Natural killer cell treated with Interleukin-12 subunit alpha and Interleukin-12 subunit beta and Interleukin-15 and Interleukin-18, amount 100 ng/mL, for 72 hours (primary cell): ENCODE results near the gene UNC45A. TPM values are rescaled to one million over a fixed set of nuclear protein-coding genes. Genes with fewer than 3 reads are reported as not detected.

Experiments used
- ATAC-seq, 2 donors: fragments of 150-1000 bp; cut with Tn5 transposase in 1 of 2; sonication (Bioruptor Pico), chemical (Tn5 transposase) in 1 of 2; 2 replicates each; pipeline ENCODE4 v1.10.0; 2021
- DNase-seq: peaks from one replicate; pipeline ENCODE4 v3.0.0; 2022; ENCODE audit warnings: low spot score
- H3K27ac Mint-ChIP-seq, 2 donors: 1 replicate in 1 of 2; 2 replicates in 1 of 2; pipeline ENCODE4 v1.8.0; 2022; ENCODE audit warnings: mixed read lengths in 2 of 2, mild to moderate bottlenecking in 1 of 2, moderate library complexity in 1 of 2
- H3K27me3 Mint-ChIP-seq, 2 donors: 1 replicate in 1 of 2; 2 replicates in 1 of 2; pipeline ENCODE4 v1.8.0; 2022; ENCODE audit warnings: mixed read lengths in 2 of 2
- H3K36me3 Mint-ChIP-seq: one replicate; pipeline ENCODE4 v1.8.0; 2022; ENCODE audit warnings: mixed read lengths
- H3K4me1 Mint-ChIP-seq, 2 donors: 1 replicate in 1 of 2; 2 replicates in 1 of 2; pipeline ENCODE4 v1.8.0; 2022; ENCODE audit warnings: low read depth in 2 of 2, mixed read lengths in 2 of 2, mild to moderate bottlenecking in 1 of 2
- H3K4me3 Mint-ChIP-seq: one replicate; pipeline ENCODE4 v1.8.0; 2022; ENCODE audit warnings: mixed read lengths
- H3K9me3 Mint-ChIP-seq: 2 replicates; pipeline ENCODE4 v1.8.0; 2022; ENCODE audit warnings: mixed read lengths
- total RNA-seq, 2 donors: library from RNA; stranded (reverse); gene quantifications; one replicate each; pipeline ENCODE4 v1.2.3, GENCODE V29; 2022

Gene UNC45A
- total RNA-seq = 10 to 100 TPM; 81.9 to 95.3 TPM

- Mint-ChIP-seq H3K27me3 (no peaks in the 10 kb centered on the region), H3K4me1 (peaks cover 43 to 55% of the 10 kb centered on the region in 2 donors), H3K4me3 (peak within 1 kb of the TSS; percentile 84), H3K36me3 (no peaks in the 10 kb centered on the region), H3K27ac (peak within 1 kb of the TSS; percentile 90 to 99), H3K9me3 (no peaks in the 10 kb centered on the region)
- DNase-seq (peak; percentile 95), ATAC-seq (peak; percentile 87 to 92)
Measured at GRCh38 chr15:90934949-90935751, at the start of gene UNC45A. UNC45A (plus strand) TSS chr15:90935285; CDS start chr15:90935325, 40 bp downstream.

- peak overlapping the region; percentile 83 to 90 for H3K27ac Mint-ChIP-seq
- DNase-seq (peak; percentile 84), ATAC-seq (peak; percentile 63 to 73)
- peak overlapping the region; percentile 83 for H3K4me3 Mint-ChIP-seq
- no peaks in the 10 kb centered on the region for H3K9me3 Mint-ChIP-seq
- peaks cover 7% of the 10 kb centered on the region for H3K36me3 Mint-ChIP-seq
- H3K27me3 Mint-ChIP-seq = no peaks in the 10 kb centered on the region
- H3K4me1 Mint-ChIP-seq = peaks cover 34 to 52% of the 10 kb centered on the region in 2 donors
Measured at GRCh38 chr15:90885432-90886290, 49.4 kb upstream of the UNC45A start.

GRCh38 chr15:90886291-90886614, 48.8 kb upstream of the UNC45A start:
- no peak for DNase-seq
- Mint-ChIP-seq H3K36me3 (peaks cover 7% of the 10 kb centered on the region), H3K4me3 (peak overlapping the region; percentile 83), H3K27ac (peak overlapping the region; percentile 83 to 90), H3K9me3 (no peaks in the 10 kb centered on the region), H3K27me3 (no peaks in the 10 kb centered on the region), H3K4me1 (peaks cover 34 to 52% of the 10 kb centered on the region in 2 donors)
- no peak for ATAC-seq

- peaks cover 34 to 50% of the 10 kb centered on the region in 2 donors for H3K4me1 Mint-ChIP-seq
- no peaks in the 10 kb centered on the region for H3K9me3 Mint-ChIP-seq
Measured at GRCh38 chr15:90887037-90887481, 48.0 kb upstream of the UNC45A start.

GRCh38 chr15:90889313-90889730, 45.8 kb upstream of the UNC45A start:
- Mint-ChIP-seq H3K4me3 (no peak overlapping the region), H3K36me3 (peaks cover 7% of the 10 kb centered on the region), H3K27me3 (no peaks in the 10 kb centered on the region), H3K27ac (peak overlapping the region in 1 of 2 donors; percentile 14), H3K4me1 (peaks cover 34 to 45% of the 10 kb centered on the region in 2 donors), H3K9me3 (no peaks in the 10 kb centered on the region)
- ATAC-seq (peak in 1 of 2 donors; percentile 47), DNase-seq (no peak)

More at GRCh38 chr15:90887037-90887481, 48.0 kb upstream of the UNC45A start:
- DNase-seq (no peak), ATAC-seq (no peak)
- Mint-ChIP-seq H3K27me3 (no peaks in the 10 kb centered on the region), H3K27ac (peak overlapping the region; percentile 2 to 90), H3K36me3 (peaks cover 7% of the 10 kb centered on the region), H3K4me3 (no peak overlapping the region)

- no peak for DNase-seq
- no peak overlapping the region for H3K27ac Mint-ChIP-seq
- H3K27me3 Mint-ChIP-seq = no peaks in the 10 kb centered on the region
- H3K9me3 Mint-ChIP-seq = no peaks in the 10 kb centered on the region
- no peak for ATAC-seq
- peaks cover 32 to 43% of the 10 kb centered on the region in 2 donors for H3K4me1 Mint-ChIP-seq
- H3K4me3 Mint-ChIP-seq = no peak overlapping the region
- H3K36me3 Mint-ChIP-seq = peaks cover 7% of the 10 kb centered on the region
Measured at GRCh38 chr15:90889736-90890456, 45.2 kb upstream of the UNC45A start.

GRCh38 chr15:90890839-90891238, 44.2 kb upstream of the UNC45A start:
- no peak overlapping the region for H3K27ac Mint-ChIP-seq
- peaks cover 26 to 37% of the 10 kb centered on the region in 2 donors for H3K4me1 Mint-ChIP-seq
- H3K36me3 Mint-ChIP-seq = peaks cover 10% of the 10 kb centered on the region
- ATAC-seq = no peak
- no peaks in the 10 kb centered on the region for H3K9me3 Mint-ChIP-seq
- no peaks in the 10 kb centered on the region for H3K27me3 Mint-ChIP-seq
- no peak overlapping the region for H3K4me3 Mint-ChIP-seq
- no peak for DNase-seq

- no peak overlapping the region for H3K4me3 Mint-ChIP-seq
- H3K9me3 Mint-ChIP-seq = no peaks in the 10 kb centered on the region
- no peak overlapping the region for H3K27ac Mint-ChIP-seq
- H3K4me1 Mint-ChIP-seq = peaks cover 22 to 34% of the 10 kb centered on the region in 2 donors
- H3K27me3 Mint-ChIP-seq = no peaks in the 10 kb centered on the region
- DNase-seq = no peak
- no peak for ATAC-seq
- H3K36me3 Mint-ChIP-seq = peaks cover 16% of the 10 kb centered on the region
Measured at GRCh38 chr15:90891346-90891949, 43.6 kb upstream of the UNC45A start.

- no peak overlapping the region for H3K27ac Mint-ChIP-seq
- ATAC-seq = no peak
- DNase-seq = no peak
- no peaks in the 10 kb centered on the region for H3K9me3 Mint-ChIP-seq
- no peak overlapping the region for H3K4me3 Mint-ChIP-seq
- H3K36me3 Mint-ChIP-seq = peaks cover 18% of the 10 kb centered on the region
- H3K4me1 Mint-ChIP-seq = peaks cover 21 to 32% of the 10 kb centered on the region in 2 donors
- H3K27me3 Mint-ChIP-seq = no peaks in the 10 kb centered on the region
Measured at GRCh38 chr15:90892023-90892422, 43.1 kb upstream of the UNC45A start.

GRCh38 chr15:90892498-90893174, 42.4 kb upstream of the UNC45A start:
- DNase-seq = no peak
- no peaks in the 10 kb centered on the region for H3K9me3 Mint-ChIP-seq
- no peak overlapping the region for H3K4me3 Mint-ChIP-seq
- no peak for ATAC-seq
- no peak overlapping the region for H3K27ac Mint-ChIP-seq
- H3K36me3 Mint-ChIP-seq = peaks cover 18% of the 10 kb centered on the region
- H3K4me1 Mint-ChIP-seq = peaks cover 17 to 29% of the 10 kb centered on the region in 2 donors
- H3K27me3 Mint-ChIP-seq = no peaks in the 10 kb centered on the region

GRCh38 chr15:90893175-90894090, 41.7 kb upstream of the UNC45A start:
- peak in 1 of 2 donors; percentile 3 for ATAC-seq
- no peak overlapping the region for H3K27ac Mint-ChIP-seq
- no peaks in the 10 kb centered on the region for H3K27me3 Mint-ChIP-seq
- peaks cover 15% of the 10 kb centered on the region for H3K36me3 Mint-ChIP-seq
- H3K9me3 Mint-ChIP-seq = no peaks in the 10 kb centered on the region
- H3K4me1 Mint-ChIP-seq = peaks cover 10 to 22% of the 10 kb centered on the region in 2 donors
- H3K4me3 Mint-ChIP-seq = no peak overlapping the region
- no peak for DNase-seq

GRCh38 chr15:90895571-90896117, 39.4 kb upstream of the UNC45A start:
- no peaks in the 10 kb centered on the region for H3K9me3 Mint-ChIP-seq
- peaks cover 10 to 16% of the 10 kb centered on the region in 2 donors for H3K4me1 Mint-ChIP-seq
- DNase-seq = no peak
- H3K4me3 Mint-ChIP-seq = no peak overlapping the region
- no peak for ATAC-seq
- peaks cover 12% of the 10 kb centered on the region for H3K36me3 Mint-ChIP-seq
- peak overlapping the region; percentile 3 to 30 for H3K27ac Mint-ChIP-seq
- H3K27me3 Mint-ChIP-seq = no peaks in the 10 kb centered on the region
